H1 (cell line): ENCODE measurements around the gene IRGQ. TPM values are rescaled to one million over a fixed set of nuclear protein-coding genes. Genes with fewer than 3 reads are reported as not detected.

Source experiments
- ATF3 ChIP-seq: IDR thresholded peaks from 2 replicates; pipeline ENCODE4 v1.6.1; 2011; ENCODE audit warnings: low read depth, mild to moderate bottlenecking, low read length; ENCODE audit not compliant: insufficient read depth
- CHD2 ChIP-seq: IDR thresholded peaks from 2 replicates; pipeline ENCODE4 v1.6.1; 2012; ENCODE audit warnings: low read length, improper control_type of control experiment
- FOSL1 ChIP-seq: IDR thresholded peaks from 2 replicates; pipeline ENCODE4 v1.6.1; 2011; ENCODE audit warnings: mild to moderate bottlenecking, low read depth, low read length, moderate library complexity; ENCODE audit not compliant: insufficient read depth
- GTF2F1 ChIP-seq: IDR thresholded peaks from 2 replicates; pipeline ENCODE4 v1.6.1; 2012; ENCODE audit warnings: low read depth, low read length, improper control_type of control experiment, borderline replicate concordance
- JUN ChIP-seq: IDR thresholded peaks from 2 replicates; pipeline ENCODE4 v1.6.1; 2011; ENCODE audit warnings: low read depth, mild to moderate bottlenecking, improper control_type of control experiment, low read length
- KDM5A ChIP-seq: fragments of 200-600 bp; IDR thresholded peaks from 2 replicates; pipeline ENCODE4 v1.7.1; 2012; ENCODE audit warnings: mild to moderate bottlenecking, low read length, inconsistent platforms, mixed read lengths
- MAFK ChIP-seq: IDR thresholded peaks from 2 replicates; pipeline ENCODE4 v1.6.1; 2012; ENCODE audit warnings: low read depth, mild to moderate bottlenecking, improper control_type of control experiment, low read length
- POLR2A ChIP-seq, 2 experiments: IDR thresholded peaks; 1 replicate in 1 of 2; 2 replicates in 1 of 2; pipeline ENCODE4 v1.6.1; 2011; ENCODE audit warnings: low read depth in 2 of 2, low read length in 2 of 2, mild to moderate bottlenecking in 2 of 2; ENCODE audit errors: control extremely low read depth in 1 of 2
- RFX5 ChIP-seq: IDR thresholded peaks from 2 replicates; pipeline ENCODE4 v1.6.1; 2011; ENCODE audit warnings: low read depth, low read length, improper control_type of control experiment, borderline replicate concordance
- SIN3A ChIP-seq, 2 experiments: IDR thresholded peaks in 1 of 2; conservative IDR thresholded peaks in 1 of 2; 2 replicates each; pipeline ENCODE4 v1.6.1; 2011 to 2012; ENCODE audit warnings: low read length in 2 of 2, improper control_type of control experiment in 1 of 2, low read depth in 1 of 2, mild to moderate bottlenecking in 1 of 2
- SP1 ChIP-seq: IDR thresholded peaks from 2 replicates; pipeline ENCODE4 v1.6.1; 2011; ENCODE audit warnings: low read depth, low read length
- polyA plus RNA-seq, 7 experiments: library from polyadenylated mRNA; depleted of rRNA in 3 of 7; stranded (reverse) in 5 of 7; unstranded in 2 of 7; fragments of >200 nt in 5 of 7; fragments of 200-250 nt in 2 of 7; gene quantifications; 1 replicate in 5 of 7; 2 replicates in 1 of 7; 4 replicates in 1 of 7; pipeline versions ENCODE4 v1.2.1 to v1.2.3, GENCODE V29; 2011 to 2013; ENCODE audit warnings: missing spikeins in 2 of 7, mixed read lengths in 2 of 7
- total RNA-seq: library from RNA; stranded (reverse); fragmentation: NEBNext Ultra II Directional; extraction: Animal tissue kit (Norgen Biotek cat#: 25700); gene quantifications from 2 replicates; pipeline ENCODE4 v1.2.1, GENCODE V29; 2021

The IRGQ gene
- total and polyA plus RNA-seq, 2 of the 8 experiments (the other 6 are each of a cell fraction or from before 2014, with no cell fraction given) = 16.0 to 42.9 TPM

- TF ChIP-seq GTF2F1 (0 out of 2 replicates have a peak, but pooled peaks have one; percentile 37), MAFK (no peak), ATF3 (no peak), FOSL1 (no peak), JUN (no peak), KDM5A (no peak), SIN3A (conservative IDR thresholded peaks at IDR 0.05 in 1 of 2, IDR thresholded peaks at IDR 0.05 in 1 of 2; ENCODE audit: low read depth in 1 of 2, low read length in 2 of 2) (0 out of 4 replicates have a peak, but pooled peaks of 1 of the 2 experiments have one; percentile 24), SP1 (no peak), POLR2A (IDR thresholded peaks at IDR 0.05; ENCODE audit: control extremely low read depth in 1 of 2, low read depth in 2 of 2, low read length in 2 of 2) (peak in 1 of 2 experiments; percentile 35; a peak in 1 of 3 replicates), RFX5 (no peak), CHD2 (no peak)
- TF ChIP-seq, all 59 proteins: peak for 3
Measured at GRCh38 chr19:43618921-43619261, 23.0 kb upstream of the IRGQ start (continued).
